Measurements from ENCODE around the gene C11orf97. TPM values are rescaled to one million over a fixed set of nuclear protein-coding genes. Genes with fewer than 3 reads are reported as not detected.

Gene C11orf97
- total and polyA plus RNA-seq, 2 of the 8 experiments (the other 6 are each of a cell fraction or from before 2014, with no cell fraction given) = not detected

GRCh38 chr11:94544646-94545263, 32.5 kb downstream of the C11orf97 start:
- Histone ChIP-seq H3K9me3 (ENCODE audit: insufficient read depth in 2 of 2, low read depth in 1 of 2, low read length in 1 of 2) (no peaks in the 10 kb centered on the region), H2BK12ac (ENCODE audit: low read depth, low read length) (no peak overlapping the region; the same call in 1 of the 2 replicates), H3K23ac (ENCODE audit: insufficient read length) (no peak overlapping the region), H3K79me1 (ENCODE audit: low read depth, low read length) (0 out of 2 replicates have a peak, but pooled peaks cover 2% of the 10 kb centered on the region), H3K27me3 (replicated peaks in 1 of 4; ENCODE audit: control insufficient read depth in 3 of 4, extremely low read depth in 1 of 4, insufficient read depth in 3 of 4, low read length in 3 of 4) (peaks cover 6 to 20% (median 18%) of the 10 kb centered on the region in 4 experiments), H2AFZ (ENCODE audit: low read length) (peak overlapping the region; percentile 43; the same call in 1 of the 2 replicates), H3K14ac (ENCODE audit: insufficient read length) (no peak overlapping the region), H3K79me2 (ENCODE audit: control insufficient read depth in 1 of 2, insufficient read depth in 2 of 2, low read length in 2 of 2) (no peaks in the 10 kb centered on the region), H3K23me2 (ENCODE audit: low read depth, low read length) (peaks cover 18% of the 10 kb centered on the region), H4K91ac (replicated peaks; ENCODE audit: insufficient read length, low read length) (no peak overlapping the region), H3K18ac (ENCODE audit: extremely low read depth, low read length) (peak overlapping the region; percentile 49; the same call in 1 of the 2 replicates), H3K9ac (replicated peaks in 1 of 4; ENCODE audit: extremely low read depth in 1 of 4, low read depth in 3 of 4, low read length in 3 of 4) (peak overlapping the region in 3 of 4 experiments; percentile 27 to 79 (median 46); a peak in 5 of 7 replicates), H4K20me1 (replicated peaks in 1 of 2; ENCODE audit: control insufficient read depth in 1 of 2, insufficient read depth in 2 of 2, low read length in 2 of 2) (peaks cover 0 to 3% of the 10 kb centered on the region in 2 experiments), H2BK20ac (ENCODE audit: low read length) (no peak overlapping the region), H3K36me3 (ENCODE audit: control insufficient read depth in 2 of 4, insufficient read depth in 4 of 4, low read length in 3 of 4) (no peaks in the 10 kb centered on the region), H2BK120ac (replicated peaks; ENCODE audit: low read depth, low read length) (no peak overlapping the region), H3K4ac (replicated peaks; ENCODE audit: insufficient read length, low read depth, low read length) (no peak overlapping the region), H4K8ac (ENCODE audit: extremely low read depth, insufficient read depth, low read length) (peak overlapping the region; percentile 78), H3K56ac (replicated peaks; ENCODE audit: insufficient read length, low read depth, low read length) (no peak overlapping the region), H4K5ac (ENCODE audit: insufficient read length, low read depth, low read length) (no peak overlapping the region), H2AK5ac (ENCODE audit: low read depth, low read length) (no peak overlapping the region), H3K4me2 (ENCODE audit: insufficient read depth in 1 of 2, low read depth in 2 of 2, low read length in 2 of 2) (peak overlapping the region; percentile 68 to 87), H3K27ac (ENCODE audit: low read depth, low read length) (no peak overlapping the region), H2BK5ac (ENCODE audit: low read depth, low read length) (no peak overlapping the region), H3K4me1 (replicated peaks in 1 of 4; ENCODE audit: control insufficient read depth in 3 of 4, insufficient read depth in 4 of 4, low read length in 3 of 4) (peaks cover 5 to 9% (median 8%) of the 10 kb centered on the region in 4 experiments; a peak in 6 of 7 replicates), H3K4me3 (ENCODE audit: extremely low read depth in 1 of 4, insufficient read depth in 2 of 4, low read depth in 3 of 4, low read length in 4 of 4) (peak overlapping the region; percentile 50 to 75 (median 57)), H2BK15ac (ENCODE audit: low read length) (no peak overlapping the region)
- ChIA-PET CTCF (ENCODE audit: partially characterized antibody) (interaction anchor here (0.8 to 1.4 kb wide), 4 partner anchors 10 to 772 kb away, joined by 3 to 5 read pairs (median 4); no protein-coding TSS in a partner anchor), POLR2A (ENCODE audit: partially characterized antibody) (interaction anchor here (0.9 to 1.2 kb wide), 4 partner anchors 23 to 523 kb away, joined by 3 read pairs; partner anchors contain the start of gene AMOTL1)
- WGBS, 2 experiments (ENCODE audit: extremely low coverage in 1 of 2, insufficient coverage in 1 of 2, insufficient read length in 1 of 2, insufficient replicate concordance in 2 of 2, low coverage in 1 of 2, low lambda C conversion rate in 2 of 2, missing lambda C conversion rate in 1 of 2) = 4% methylated on average over 28 of the region's 59 CpGs; no CpG with 5 or more reads in 1 of the 2 experiments
- peak; percentile 18; the same call in 1 of the 2 replicates for TF ChIP-seq SUZ12 (IDR thresholded peaks at IDR 0.05; ENCODE audit: low read length)
- peak; percentile 23 for TF ChIP-seq RNF2 (IDR thresholded peaks at IDR 0.05; ENCODE audit: borderline replicate concordance, low read depth, low read length, missing control alignments, poor library complexity, severe bottlenecking)
- no peak for TF ChIP-seq USF2 (IDR thresholded peaks at IDR 0.05; ENCODE audit: low read length)
- TF ChIP-seq KDM4A (IDR thresholded peaks at IDR 0.05; ENCODE audit: low read depth, low read length, severe bottlenecking) = peak; percentile 91
- TF ChIP-seq E2F6 (IDR thresholded peaks at IDR 0.05) = peak; percentile 65
- DNase-seq (ENCODE audit: low read depth in 1 of 2, low spot score in 2 of 2) (peak in 1 of 2 experiments; percentile 75), FAIRE-seq (no peak)

All from H1 (cell line).